HG02981 (cell line): ENCODE results near the gene KRTAP9-2.
"Not testable (repeated sequence)": the region's sequence is repeated elsewhere in the genome, so short reads cannot be mapped to it uniquely, and the experiment has no call there.

Experiments used
- ATAC-seq: cut with Tn5 transposase; IDR thresholded peaks from one replicate; pipeline ENCODE4 v1.9.1; 2021; ENCODE audit warnings: mild to moderate bottlenecking, moderate library complexity; ENCODE audit not compliant: unreplicated experiment

Gene KRTAP9-2

GRCh38 chr17:41232399-41233105 is 6.1 kb downstream of the KRTAP9-2 start, which contains the start of gene KRTAP9-3:
Gene KRTAP9-3, plus strand, starts transcription at chr17:41232449. Its CDS starts 53 bp downstream, at chr17:41232502.
- ATAC-seq, result not testable (repeated sequence)

GRCh38 chr17:41237116-41237515 is 10.7 kb downstream of the KRTAP9-2 start:
- ATAC-seq, result not testable (repeated sequence)

- not testable (repeated sequence) for ATAC-seq
Measured at GRCh38 chr17:41237949-41238437, 11.5 kb downstream of the KRTAP9-2 start, which contains the start of gene KRTAP9-8. Gene KRTAP9-8, plus strand, starts transcription at chr17:41237999. Its CDS starts 53 bp downstream, at chr17:41238052.

GRCh38 chr17:41246995-41247787 is 20.7 kb downstream of the KRTAP9-2 start:
- ATAC-seq, result not testable (repeated sequence)

- ATAC-seq, result not testable (repeated sequence)
Measured at GRCh38 chr17:41249637-41250240, 23.3 kb downstream of the KRTAP9-2 start, which contains the start of gene KRTAP9-4. Gene KRTAP9-4, plus strand, starts transcription at chr17:41249687. Its CDS starts 34 bp downstream, at chr17:41249721.

- ATAC-seq, result no peak
Measured at GRCh38 chr17:41251261-41251660, 24.8 kb downstream of the KRTAP9-2 start.

GRCh38 chr17:41254861-41255260 is 28.4 kb downstream of the KRTAP9-2 start:
- no peak for ATAC-seq

- not testable (repeated sequence) for ATAC-seq
Measured at GRCh38 chr17:41255381-41256290, 29.2 kb downstream of the KRTAP9-2 start, which contains the start of gene KRTAP9-9. Gene KRTAP9-9, plus strand, starts transcription at chr17:41255384.

GRCh38 chr17:41256291-41256685 is 29.8 kb downstream of the KRTAP9-2 start:
- ATAC-seq, result no peak

- no peak for ATAC-seq
Measured at GRCh38 chr17:41258406-41258805, 32.0 kb downstream of the KRTAP9-2 start.

- ATAC-seq, result no peak
Measured at GRCh38 chr17:41263212-41263611, 36.8 kb downstream of the KRTAP9-2 start.

GRCh38 chr17:41264599-41264998 is 38.2 kb downstream of the KRTAP9-2 start:
- no peak for ATAC-seq

GRCh38 chr17:41265078-41265477 is 38.6 kb downstream of the KRTAP9-2 start, which contains the start of gene KRTAP9-6:
Gene KRTAP9-6, plus strand, starts transcription at chr17:41265378. Its CDS starts 0 bp downstream, at chr17:41265378.
- ATAC-seq, result no peak

- no peak for ATAC-seq
Measured at GRCh38 chr17:41267711-41268110, 41.3 kb downstream of the KRTAP9-2 start.

- ATAC-seq, result not testable (repeated sequence)
Measured at GRCh38 chr17:41271323-41271722, 44.9 kb downstream of the KRTAP9-2 start.

- no peak for ATAC-seq
Measured at GRCh38 chr17:41271858-41272257, 45.4 kb downstream of the KRTAP9-2 start.

GRCh38 chr17:41275648-41276190 is 49.3 kb downstream of the KRTAP9-2 start, which contains the start of gene KRTAP9-7:
Gene KRTAP9-7, plus strand, starts transcription at chr17:41275698. Its CDS starts 0 bp downstream, at chr17:41275698.
- not testable (repeated sequence) for ATAC-seq
